ENCODE measurements around the gene TMEM92.

GRCh38 chr17:50317121-50317520 lies 42.9 kb downstream of the TMEM92 start:
- TF ChIP-seq CTCF (IDR thresholded peaks at IDR 0.05) (no peak), POLR2A (IDR thresholded peaks at IDR 0.05) (no peak), EP300 (IDR thresholded peaks at IDR 0.05) (no peak)
